Left renal pelvis (tissue), 4 donors: ENCODE measurements around the gene SLC40A1. TPM values are rescaled to one million over a fixed set of nuclear protein-coding genes. Genes with fewer than 3 reads are reported as not detected.
A peak's percentile ranks its signal among the peaks of the same experiment; 100 is the strongest.

Source experiments
- DNase-seq, 4 donors: peaks; one replicate each; pipeline ENCODE4 v3.0.0-alpha.2; 2013; ENCODE audit warnings: low read depth in 4 of 4, low spot score in 3 of 4
- polyA plus RNA-seq, 4 donors: library from polyadenylated mRNA; unstranded; fragments of 120-200 nt; gene quantifications; one replicate each; pipeline ENCODE4 v1.2.1, GENCODE V29; 2013; ENCODE audit not compliant: insufficient read length in 4 of 4

The SLC40A1 gene
- polyA plus RNA-seq, 4 donors, result 103 to 145 (median 121) TPM

GRCh38 chr2:189574793-189575475 is 5.7 kb downstream of the SLC40A1 start:
- no peak for DNase-seq

- DNase-seq, result no peak
Measured at GRCh38 chr2:189570570-189571031, 10.0 kb downstream of the SLC40A1 start.

- DNase-seq, result no peak
Measured at GRCh38 chr2:189569295-189569910, 11.2 kb downstream of the SLC40A1 start.

DNA sequence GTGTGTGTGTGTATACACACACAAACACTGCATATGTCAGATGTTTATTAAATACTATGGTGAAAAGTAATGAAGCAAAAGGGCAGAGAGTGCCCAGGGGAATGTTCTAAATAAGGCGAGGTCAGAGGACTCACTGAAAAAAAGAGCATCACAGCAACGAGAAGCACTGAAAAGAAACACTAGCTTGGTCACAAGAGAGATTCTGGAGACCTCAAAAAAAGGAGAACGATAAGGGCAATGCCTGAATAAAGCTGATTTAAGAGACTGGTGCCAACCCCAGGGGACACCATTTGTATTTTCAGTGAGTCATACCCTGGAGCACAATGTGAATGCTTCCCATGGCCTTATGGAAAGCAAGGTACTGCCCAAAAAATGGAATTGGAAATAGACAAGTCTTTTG is 14.5 kb downstream of the SLC40A1 start:
- DNase-seq, result no peak

DNA sequence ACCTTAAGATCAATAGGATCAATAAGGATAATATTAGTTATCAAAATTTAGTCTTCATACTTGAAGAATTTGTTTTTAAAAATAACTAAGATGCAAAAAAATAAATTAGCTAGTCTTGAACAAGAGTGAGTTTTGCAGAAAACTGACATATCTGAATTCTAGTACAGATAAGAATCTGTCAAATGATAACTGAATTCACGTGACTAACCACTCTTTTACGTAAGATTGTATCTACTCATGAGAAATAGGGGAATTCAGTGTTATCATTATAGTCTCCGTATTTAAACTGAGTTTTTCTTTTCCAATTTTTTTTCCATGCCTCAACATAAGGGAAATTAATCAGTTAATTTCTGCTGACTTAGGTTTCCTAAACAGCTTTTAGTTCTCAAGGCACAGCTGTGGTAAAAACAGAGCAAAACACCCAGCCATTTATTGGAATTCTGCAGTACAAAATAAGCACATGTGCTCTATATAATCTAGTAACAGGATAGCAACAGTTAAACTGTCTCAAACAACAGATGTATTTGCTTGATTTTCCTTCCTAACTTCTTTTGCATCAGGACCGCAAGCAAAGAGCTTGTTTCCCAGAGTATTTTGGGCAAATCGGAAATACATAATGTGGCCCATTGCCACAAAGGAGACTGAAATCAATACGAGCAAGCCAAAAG is 19.1 kb downstream of the SLC40A1 start:
- no peak for DNase-seq

- no peak for DNase-seq
Measured at GRCh38 chr2:189560273-189560586, 20.4 kb downstream of the SLC40A1 start.

GRCh38 chr2:189559579-189560272 is 20.9 kb downstream of the SLC40A1 start:
- peak in 1 of 4 donors; percentile 59 for DNase-seq

GRCh38 chr2:189558516-189559272 is 21.9 kb downstream of the SLC40A1 start:
- no peak for DNase-seq

DNA sequence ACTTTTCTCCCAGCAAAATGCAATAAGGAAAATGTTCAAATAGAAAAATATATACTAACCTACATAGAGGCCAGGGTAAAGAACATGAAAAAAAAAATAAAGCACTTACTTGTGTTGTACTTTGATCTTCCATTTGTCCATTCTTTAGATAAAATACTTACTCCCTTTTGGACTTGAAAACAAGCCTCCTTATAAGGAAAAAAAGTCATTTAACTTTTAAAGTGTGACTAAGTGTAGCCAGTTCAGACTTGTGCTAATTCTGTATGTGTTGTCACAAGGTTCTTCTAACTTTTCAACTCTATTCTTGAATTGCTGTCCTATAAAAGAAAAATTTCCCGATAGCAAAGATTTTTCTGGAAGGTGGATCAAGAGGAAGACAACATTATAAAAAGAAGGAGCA is 23.2 kb downstream of the SLC40A1 start:
- DNase-seq, result no peak

DNA sequence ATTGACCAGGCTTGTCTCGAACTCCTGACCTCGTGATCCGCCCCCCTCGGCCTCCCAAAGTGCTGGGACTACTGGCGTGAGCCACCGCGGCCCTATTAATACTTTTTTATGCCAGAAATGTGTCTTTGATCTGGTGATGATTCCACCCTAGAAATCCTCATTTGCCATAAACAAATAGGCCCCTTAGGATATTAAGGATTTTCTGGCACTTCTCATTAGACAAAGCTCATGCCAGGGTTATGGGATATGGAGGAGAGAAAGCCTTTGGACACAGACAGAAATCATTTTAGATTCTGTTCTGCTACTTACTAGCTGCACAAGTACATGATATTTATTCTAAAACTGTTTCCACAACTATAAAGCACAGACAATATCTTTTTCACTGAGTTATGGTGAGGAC is 24.1 kb downstream of the SLC40A1 start:
- DNase-seq, result no peak

DNA sequence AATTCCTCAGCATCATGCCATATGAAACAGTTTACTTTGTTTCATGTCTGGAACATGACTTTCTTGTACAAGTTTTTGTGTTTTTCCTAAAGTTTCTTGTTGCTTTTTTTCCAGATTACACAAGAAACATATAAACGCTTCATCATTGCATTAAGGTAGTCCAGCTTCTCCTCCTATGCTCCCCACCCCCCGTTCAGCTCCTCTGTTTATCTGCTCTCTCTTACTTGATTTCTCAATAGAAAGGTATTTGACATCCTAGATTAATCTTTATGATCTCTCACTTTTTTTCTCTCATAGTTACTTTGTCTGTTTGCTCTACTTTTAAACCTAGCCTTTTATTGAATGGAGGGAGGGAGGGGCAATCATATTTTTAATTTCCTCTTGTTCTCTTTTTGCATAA is 25.4 kb downstream of the SLC40A1 start:
- no peak for DNase-seq

DNA sequence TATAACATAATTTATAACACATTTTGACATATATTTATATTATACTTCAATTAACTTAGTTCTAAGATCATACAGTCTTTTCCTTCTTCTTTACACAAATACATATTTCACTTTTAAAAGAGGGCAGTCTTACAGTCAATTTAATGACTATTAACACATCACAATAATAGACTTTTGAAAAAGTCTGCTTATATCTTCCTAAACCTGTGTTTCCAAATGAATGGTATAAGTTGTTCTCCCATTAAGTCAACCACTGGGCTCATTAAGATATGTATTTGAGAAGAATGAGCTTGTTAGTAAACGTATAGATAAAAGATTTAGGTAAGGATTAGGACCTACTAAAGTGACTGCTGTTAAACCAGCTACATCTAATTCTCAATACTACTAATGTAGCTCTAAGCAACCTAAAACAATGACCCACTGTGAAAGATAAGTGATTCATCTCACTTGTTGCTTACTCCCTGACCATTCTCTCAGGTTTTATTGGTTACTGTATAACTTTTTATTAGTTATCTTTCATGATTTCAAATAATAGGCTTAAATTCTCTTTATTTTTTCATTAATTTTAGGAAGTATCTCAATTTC is 27.0 kb downstream of the SLC40A1 start:
- no peak for DNase-seq

GRCh38 chr2:189552991-189553404 is 27.6 kb downstream of the SLC40A1 start:
- no peak for DNase-seq

- no peak for DNase-seq
Measured at GRCh38 chr2:189552334-189552990, 28.1 kb downstream of the SLC40A1 start.

- DNase-seq, result no peak
Measured at GRCh38 chr2:189551808-189552207, 28.8 kb downstream of the SLC40A1 start.

GRCh38 chr2:189549449-189549832 is 31.1 kb downstream of the SLC40A1 start:
- no peak for DNase-seq

DNA sequence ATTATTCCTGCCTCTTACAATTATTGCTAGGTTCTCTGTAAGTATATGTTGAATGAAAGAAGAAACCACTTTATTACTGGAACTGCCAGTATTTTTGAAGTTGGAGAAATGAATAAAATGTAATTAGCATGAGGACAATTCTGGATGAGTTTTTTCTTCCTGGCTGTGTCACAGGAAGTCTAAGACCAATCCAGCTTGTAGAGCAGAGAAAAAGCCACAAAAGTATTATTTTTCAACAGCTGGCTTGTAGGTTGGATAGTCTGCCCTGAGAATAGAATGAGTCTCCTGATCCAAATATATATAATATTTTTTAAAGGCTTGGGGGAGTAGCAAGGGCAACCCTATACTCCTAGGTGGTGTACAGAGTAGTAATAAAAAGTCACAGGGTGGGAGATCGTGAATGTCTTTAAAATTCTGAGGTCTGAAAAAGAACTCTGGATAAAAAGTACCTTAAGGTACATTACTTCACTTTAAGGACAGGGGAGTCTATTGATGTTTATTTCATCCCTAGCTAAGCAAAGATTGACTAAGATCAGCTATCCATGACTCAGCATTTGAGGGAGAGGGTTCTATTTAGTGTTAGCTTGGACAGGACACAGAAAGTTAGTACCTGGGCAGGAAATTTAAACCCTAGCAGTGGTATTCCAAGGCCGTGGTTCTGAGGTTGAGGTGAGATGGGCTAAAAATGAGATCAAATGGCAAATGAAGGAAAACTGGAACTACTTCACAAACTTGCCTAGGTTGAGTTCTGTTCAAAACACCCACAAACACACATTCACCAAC is 31.7 kb downstream of the SLC40A1 start:
- no peak for DNase-seq

DNA sequence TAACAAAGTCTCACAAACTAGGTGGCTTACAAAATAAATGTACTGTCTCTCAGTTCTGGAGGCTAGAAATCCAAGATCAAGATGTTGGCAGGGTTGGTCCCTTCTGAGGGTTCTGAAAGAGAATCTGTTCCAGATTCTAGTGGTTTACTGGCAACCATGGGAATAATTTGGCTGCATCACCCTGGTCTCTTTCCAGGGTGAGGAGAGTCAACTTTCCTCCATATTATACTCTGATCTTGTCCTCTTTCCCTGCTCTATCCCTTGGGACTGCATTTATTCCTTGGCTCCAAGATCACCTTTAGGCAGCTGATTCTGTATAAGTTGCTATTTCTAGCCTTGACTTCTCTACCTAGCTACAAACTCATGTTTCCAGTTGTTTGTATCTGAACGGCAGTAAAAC is 35.2 kb downstream of the SLC40A1 start:
- DNase-seq, result no peak
